GM12878 (cell line): Measurements from ENCODE around the gene MARCHF11. TPM values are rescaled to one million over a fixed set of nuclear protein-coding genes. Genes with fewer than 3 reads are reported as not detected.
A peak's percentile ranks its signal among the peaks of the same experiment; 100 is the strongest.

Source experiments
- ATAC-seq: fragments of 200-7000 bp; cut with Tn5 transposase; 3 replicates; pipeline ENCODE4 v1.9.1; 2020; ENCODE audit warnings: mild to moderate bottlenecking, moderate library complexity
- BruUV-seq: library from RNA; stranded (reverse); fragments of 400-500 nt; replicated peaks from 2 replicates; lab custom pipeline; 2021; lab: Mats Ljungman, UMichigan
- CTCF ChIA-PET: fragments of 300-600 bp; sonication (Branson Sonifier 250); formaldehyde crosslinking; extraction: SDS; loops from one replicate; lab custom pipeline; 2021; ENCODE audit warnings: inconsistent platforms; lab: Yijun Ruan, JAX
- POLR2A ChIA-PET: fragments of 350-600 bp; formaldehyde crosslinking; extraction: SDS; loops from one replicate; lab custom pipeline; 2021; ENCODE audit warnings: inconsistent platforms; lab: Charles Lee
- RAD21 ChIA-PET: fragments of 300-600 bp; sonication (Branson Sonifier 250); formaldehyde crosslinking; loops from one replicate; lab custom pipeline; 2023; ENCODE audit warnings: antibody characterized with exemption; ENCODE audit not compliant: unreplicated experiment; lab: Charles Lee
- SMC1A ChIA-PET: fragments of 300-600 bp; sonication (Branson Sonifier 250); formaldehyde crosslinking; loops from one replicate; lab custom pipeline; 2023; ENCODE audit not compliant: unreplicated experiment, uncharacterized antibody; lab: Charles Lee
- DNase-seq: peaks from one replicate; pipeline ENCODE4 v3.0.0-alpha.2; 2011; ENCODE audit warnings: low read depth, low spot score
- FAIRE-seq: peaks from 3 replicates; lab custom pipeline; 2011; peaks lifted over from hg19 to GRCh38; lab: Jason Lieb, UNC
- H2AFZ ChIP-seq: 2 replicates; pipeline ENCODE4 v1.6.0; 2011; ENCODE audit warnings: low read depth, low read length, control low read depth; ENCODE audit not compliant: control insufficient read depth
- H3K27ac ChIP-seq: 2 replicates; pipeline ENCODE4 v1.5.1; 2011; ENCODE audit warnings: control low read depth; ENCODE audit not compliant: control insufficient read depth, insufficient read depth
- H3K27me3 ChIP-seq, 2 experiments: replicated peaks in 1 of 2; 2 replicates each; pipeline versions ENCODE4 v1.6.0 to v1.6.1; 2011; ENCODE audit warnings: low read length in 1 of 2; ENCODE audit not compliant: control insufficient read depth in 2 of 2, insufficient read depth in 2 of 2
- H3K36me3 ChIP-seq, 2 experiments: 2 replicates each; pipeline ENCODE4 v1.5.1; 2011; ENCODE audit warnings: low read length in 1 of 2; ENCODE audit not compliant: control insufficient read depth in 2 of 2, insufficient read depth in 2 of 2
- H3K4me1 ChIP-seq: 2 replicates; pipeline ENCODE4 v1.6.1; 2011; ENCODE audit warnings: mild to moderate bottlenecking, low read length, moderate library complexity, mixed read lengths; ENCODE audit not compliant: control insufficient read depth, insufficient read depth
- H3K4me2 ChIP-seq: 2 replicates; pipeline ENCODE4 v1.6.0; 2011; ENCODE audit warnings: control low read depth; ENCODE audit not compliant: control insufficient read depth, insufficient read depth
- H3K4me3 ChIP-seq: fragments of 200-600 bp; sonication (generic); 2 replicates; pipeline ENCODE4 v1.5.1; 2016
- H3K79me2 ChIP-seq: 2 replicates; pipeline ENCODE4 v1.6.0; 2011; ENCODE audit warnings: low read length; ENCODE audit not compliant: control insufficient read depth, insufficient read depth
- H3K9ac ChIP-seq: 2 replicates; pipeline ENCODE4 v1.8.0; 2011; ENCODE audit warnings: low read length, control low read depth, mixed read lengths; ENCODE audit not compliant: control insufficient read depth, insufficient read depth
- H3K9me3 ChIP-seq: replicated peaks from 3 replicates; pipeline ENCODE4 v1.5.1; 2011; ENCODE audit warnings: mild to moderate bottlenecking, low read length; ENCODE audit not compliant: control insufficient read depth, insufficient read depth
- H4K20me1 ChIP-seq: 2 replicates; pipeline ENCODE4 v1.6.0; 2011; ENCODE audit not compliant: control insufficient read depth, insufficient read depth
- ASH2L ChIP-seq: fragments of 300-600, 200-600 bp; sonication (generic); IDR thresholded peaks from 2 replicates; pipeline ENCODE4 v1.6.1; 2017; ENCODE audit warnings: low read depth, mild to moderate bottlenecking, borderline replicate concordance
- ATF7 ChIP-seq: fragments of 450-650 bp; IDR thresholded peaks from 2 replicates; pipeline ENCODE4 v1.6.1; 2016; ENCODE audit warnings: low read depth, mild to moderate bottlenecking
- CBFB ChIP-seq: IDR thresholded peaks from 2 replicates; pipeline ENCODE4 v1.6.1; 2016; ENCODE audit warnings: antibody characterized with exemption, low read depth
- HDGF ChIP-seq: fragments of 450-650 bp; IDR thresholded peaks from 2 replicates; pipeline ENCODE4 v1.6.1; 2016; ENCODE audit warnings: antibody characterized with exemption
- MTA2 ChIP-seq: fragments of 450-650 bp; IDR thresholded peaks from 2 replicates; pipeline ENCODE4 v1.6.1; 2016; ENCODE audit warnings: low read depth, mild to moderate bottlenecking, moderate library complexity
- NBN ChIP-seq: fragments of 450-650 bp; IDR thresholded peaks from 2 replicates; pipeline ENCODE4 v1.6.1; 2016
- NFIC ChIP-seq: IDR thresholded peaks from 2 replicates; pipeline ENCODE4 v1.6.1; 2012; ENCODE audit warnings: low read depth, mild to moderate bottlenecking, inconsistent platforms, low read length, moderate library complexity
- NR2C2 ChIP-seq: IDR thresholded peaks from 2 replicates; pipeline ENCODE4 v1.6.1; 2011; ENCODE audit warnings: borderline replicate concordance, low read depth; ENCODE audit not compliant: control insufficient read depth, insufficient read length
- PML ChIP-seq: IDR thresholded peaks from 2 replicates; pipeline ENCODE4 v1.6.1; 2012; ENCODE audit warnings: low read length, inconsistent platforms
- POLR2AphosphoS2 ChIP-seq: IDR thresholded peaks from 2 replicates; pipeline ENCODE4 v1.6.1; 2011; ENCODE audit warnings: low read depth, mild to moderate bottlenecking, low read length, improper control_type of control experiment, moderate library complexity
- RAD21 ChIP-seq: IDR thresholded peaks from 2 replicates; pipeline ENCODE4 v1.6.1; 2011; ENCODE audit warnings: mild to moderate bottlenecking, low read depth, low read length, moderate library complexity; ENCODE audit not compliant: insufficient read depth
- RCOR1 ChIP-seq: conservative IDR thresholded peaks from 2 replicates; pipeline ENCODE4 v1.6.1; 2012; ENCODE audit warnings: low read depth, low read length, improper control_type of control experiment
- SIX5 ChIP-seq: IDR thresholded peaks from 2 replicates; pipeline ENCODE4 v1.6.1; 2011; ENCODE audit warnings: mild to moderate bottlenecking, low read depth, low read length, moderate library complexity; ENCODE audit not compliant: severe bottlenecking
- SREBF1 ChIP-seq: IDR thresholded peaks from 2 replicates; pipeline ENCODE4 v1.6.1; 2012; ENCODE audit warnings: mild to moderate bottlenecking, low read length
- SUPT20H ChIP-seq: IDR thresholded peaks from 2 replicates; pipeline ENCODE4 v1.6.1; 2011; ENCODE audit warnings: low read depth, mild to moderate bottlenecking, low read length, moderate library complexity, borderline replicate concordance; ENCODE audit not compliant: control insufficient read depth
- SUZ12 ChIP-seq: fragments of 200-600 bp; sonication (generic); IDR thresholded peaks from one replicate; pipeline ENCODE4 v1.6.1; 2018; ENCODE audit warnings: antibody characterized with exemption, mild to moderate bottlenecking; ENCODE audit not compliant: unreplicated experiment
- TAF1 ChIP-seq: IDR thresholded peaks from 2 replicates; pipeline ENCODE4 v1.6.1; 2011; ENCODE audit warnings: mild to moderate bottlenecking, low read depth, low read length, borderline replicate concordance
- TCF7 ChIP-seq: IDR thresholded peaks from 2 replicates; pipeline ENCODE4 v1.6.1; 2014; ENCODE audit warnings: antibody characterized with exemption, borderline replicate concordance
- YY1 ChIP-seq: IDR thresholded peaks from 2 replicates; pipeline ENCODE4 v1.6.1; 2011; ENCODE audit warnings: low read depth, mild to moderate bottlenecking, low read length
- WGBS: methylation state at CpG from one replicate; pipeline ENCODE4 v1.1.6; 2016; ENCODE audit warnings: low lambda C conversion rate; ENCODE audit not compliant: insufficient replicate concordance, insufficient coverage; ENCODE audit errors: missing lambda C conversion rate; 5-methylcytosine and 5-hydroxymethylcytosine counted together
- in situ Hi-C: fragments of 300-500 bp; cut with MboI; formaldehyde crosslinking; loops from 9 replicates; pipeline ENCODE4 v1.14.3; 2018; ENCODE audit warnings: mixed read lengths
- intact Hi-C: fragments of 100-400 bp; cut with micrococcal nuclease; formaldehyde crosslinking; loops from one replicate; pipeline ENCODE4 v1.14.2; 2022; ENCODE audit not compliant: unreplicated experiment
- polyA plus RNA-seq, 11 experiments: library from polyadenylated mRNA; depleted of rRNA in 4 of 11; unstranded in 6 of 11; stranded (reverse) in 5 of 11; fragments of >200 nt; fragmentation: Nextera tagmentation in 4 of 11; fragmentation: Illumina TruSeq in 1 of 11; extraction: Ambion mirVana in 4 of 11; extraction: Trizol in 1 of 11; gene quantifications; 1 replicate in 1 of 11; 2 replicates in 10 of 11; pipeline versions ENCODE4 v1.2.1 to v1.2.3, GENCODE V29; 2011 to 2016; ENCODE audit warnings: inconsistent platforms in 2 of 11, missing spikeins in 2 of 11, low read depth in 1 of 11
- total RNA-seq, 4 experiments: library from RNA; depleted of rRNA in 3 of 4; stranded (reverse); fragments of >200 nt in 3 of 4; fragmentation: Illumina TruSeq in 1 of 4; extraction: Trizol in 1 of 4; gene quantifications; 2 replicates each; pipeline versions ENCODE4 v1.2.1 to v1.2.3, GENCODE V29; 2013 to 2021
- TF ChIP-seq, protein P1 (sequence below): IDR thresholded peaks from 2 replicates; pipeline ENCODE4 v1.6.1; 2012; ENCODE audit warnings: low read depth, low read length, improper control_type of control experiment
- TF ChIP-seq, protein P2 (sequence below): IDR thresholded peaks from 2 replicates; pipeline ENCODE4 v1.6.1; 2011; ENCODE audit warnings: low read depth, mild to moderate bottlenecking, low read length, moderate library complexity, borderline replicate concordance; ENCODE audit errors: extremely low read depth

Gene MARCHF11
- total and polyA plus RNA-seq, 10 of the 15 experiments (the other 5 are each of a cell fraction or from before 2014, with no cell fraction given): 0.26 TPM; not detected in 9

DNA sequence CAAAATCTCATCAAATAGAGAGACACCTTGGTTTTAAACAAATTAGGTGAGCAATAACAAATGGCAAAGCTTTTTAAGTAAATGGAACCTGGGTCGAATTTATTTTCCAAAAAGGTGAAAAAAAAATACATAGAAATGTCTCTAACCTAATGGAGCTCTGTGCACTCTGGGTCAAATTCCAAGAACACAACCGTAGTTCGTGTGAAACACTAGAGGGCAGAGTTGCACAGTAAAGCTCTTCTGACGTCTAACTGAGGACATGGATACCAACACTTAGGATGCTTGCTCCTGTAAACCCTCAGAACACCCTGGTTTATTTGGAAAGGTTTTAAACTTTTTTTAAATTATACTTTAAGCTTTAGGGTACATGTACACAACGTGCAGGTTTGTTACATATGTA is 18.9 kb downstream of the MARCHF11 start (continued):
- no peak for TF ChIP-seq SUPT20H
- TF ChIP-seq, protein P1, sequence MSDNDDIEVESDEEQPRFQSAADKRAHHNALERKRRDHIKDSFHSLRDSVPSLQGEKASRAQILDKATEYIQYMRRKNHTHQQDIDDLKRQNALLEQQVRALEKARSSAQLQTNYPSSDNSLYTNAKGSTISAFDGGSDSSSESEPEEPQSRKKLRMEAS: no peak
- no peak for TF ChIP-seq CBFB
- peak; percentile 29; the same call in 1 of the 2 replicates for TF ChIP-seq YY1
- TF ChIP-seq RAD21: peak; percentile 83

DNA sequence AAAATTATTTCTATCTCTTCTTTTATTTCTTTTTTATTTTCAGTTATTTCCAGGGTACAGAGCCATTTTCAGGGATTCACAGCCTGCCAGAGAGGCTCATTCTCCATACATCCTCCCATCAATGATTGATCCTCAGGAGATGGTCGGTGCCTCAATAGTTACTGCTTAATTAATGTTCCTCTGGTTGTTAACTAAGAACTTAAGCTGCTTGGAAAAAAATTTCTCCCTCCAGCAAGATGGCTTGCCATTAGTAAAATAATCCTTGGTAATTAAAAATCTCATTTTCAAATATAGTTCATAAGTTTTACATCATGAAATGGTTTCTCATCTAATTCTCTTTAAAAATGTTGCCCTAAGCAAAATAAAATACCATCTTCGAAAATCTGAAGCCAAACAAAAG is 20.0 kb downstream of the MARCHF11 start:
- H3K4me3 ChIP-seq: no peak overlapping the region
- H3K79me2 ChIP-seq: no peaks in the 10 kb centered on the region
- intact Hi-C loops: loop anchor here (1.0 kb wide), 2 partner anchors 297 to 391 kb away; no protein-coding TSS in a partner anchor
- FAIRE-seq (no peak), DNase-seq (no peak), ATAC-seq (no peak)
- 16% methylated on average over 2 of the region's 2 CpGs for WGBS
- H3K27ac ChIP-seq: no peak overlapping the region
- no peaks in the 10 kb centered on the region for H3K4me1 ChIP-seq
- no peak overlapping the region for H3K4me2 ChIP-seq
- ChIA-PET CTCF (interaction anchor here (0.6 to 4.8 kb wide), 10 partner anchors 8 to 391 kb away, joined by 3 to 117 read pairs (median 8); no protein-coding TSS in a partner anchor), POLR2A (no interaction called here), RAD21 (interaction anchor here (3.5 to 3.6 kb wide), 2 partner anchors 297 to 390 kb away, joined by 17 to 49 read pairs; no protein-coding TSS in a partner anchor), SMC1A (interaction anchor here (1.0 to 3.6 kb wide), 5 partner anchors 296 to 973 kb away, joined by 3 to 56 read pairs (median 5); no protein-coding TSS in a partner anchor)
- H3K9ac ChIP-seq: no peak overlapping the region
- H3K9me3 ChIP-seq: no peaks in the 10 kb centered on the region
- BruUV-seq: no TSS peak
- H4K20me1 ChIP-seq: no peaks in the 10 kb centered on the region
- no peak for TF ChIP-seq CBFB
- no peak for TF ChIP-seq RAD21
- no peak for TF ChIP-seq SREBF1
- TF ChIP-seq HDGF: no peak
- TF ChIP-seq POLR2AphosphoS2: no peak
- no peak for TF ChIP-seq TAF1
- no peak for TF ChIP-seq NR2C2
- no peak for TF ChIP-seq NBN
- no peak for TF ChIP-seq RCOR1
- no peak for TF ChIP-seq PML
- TF ChIP-seq, protein P2, sequence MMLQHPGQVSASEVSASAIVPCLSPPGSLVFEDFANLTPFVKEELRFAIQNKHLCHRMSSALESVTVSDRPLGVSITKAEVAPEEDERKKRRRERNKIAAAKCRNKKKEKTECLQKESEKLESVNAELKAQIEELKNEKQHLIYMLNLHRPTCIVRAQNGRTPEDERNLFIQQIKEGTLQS: no peak
- TF ChIP-seq ASH2L: no peak
- no peak for TF ChIP-seq MTA2
- TF ChIP-seq SUZ12: no peak
- TF ChIP-seq SIX5: no peak
- no peak for TF ChIP-seq ATF7
- TF ChIP-seq TCF7: no peak
- no peak for TF ChIP-seq NFIC
- in situ Hi-C loops: loop anchor here (5.0 to 10.0 kb wide), 2 partner anchors 298 to 395 kb away; no protein-coding TSS in a partner anchor
- no peak overlapping the region for H2AFZ ChIP-seq
- H3K27me3 ChIP-seq: no peaks in the 10 kb centered on the region
- H3K36me3 ChIP-seq: no peaks in the 10 kb centered on the region
